MM.1S (cell line): ENCODE data around the gene SAFB2.

ENCODE experiments used
- EZH2 ChIP-seq: fragments of 300-600 bp; sonication (generic); optimal IDR thresholded peaks from 2 replicates; pipeline ENCODE3; 2017; ENCODE audit warnings: low read depth, mild to moderate bottlenecking, antibody characterized with exemption, low read length, mixed read lengths
- TF ChIP-seq, protein P1 (sequence below): fragments of 300-600 bp; sonication (generic); IDR thresholded peaks from 2 replicates; pipeline ENCODE4 v1.5.1; 2016; ENCODE audit warnings: antibody characterized with exemption, low read length, mixed read lengths

DNA sequence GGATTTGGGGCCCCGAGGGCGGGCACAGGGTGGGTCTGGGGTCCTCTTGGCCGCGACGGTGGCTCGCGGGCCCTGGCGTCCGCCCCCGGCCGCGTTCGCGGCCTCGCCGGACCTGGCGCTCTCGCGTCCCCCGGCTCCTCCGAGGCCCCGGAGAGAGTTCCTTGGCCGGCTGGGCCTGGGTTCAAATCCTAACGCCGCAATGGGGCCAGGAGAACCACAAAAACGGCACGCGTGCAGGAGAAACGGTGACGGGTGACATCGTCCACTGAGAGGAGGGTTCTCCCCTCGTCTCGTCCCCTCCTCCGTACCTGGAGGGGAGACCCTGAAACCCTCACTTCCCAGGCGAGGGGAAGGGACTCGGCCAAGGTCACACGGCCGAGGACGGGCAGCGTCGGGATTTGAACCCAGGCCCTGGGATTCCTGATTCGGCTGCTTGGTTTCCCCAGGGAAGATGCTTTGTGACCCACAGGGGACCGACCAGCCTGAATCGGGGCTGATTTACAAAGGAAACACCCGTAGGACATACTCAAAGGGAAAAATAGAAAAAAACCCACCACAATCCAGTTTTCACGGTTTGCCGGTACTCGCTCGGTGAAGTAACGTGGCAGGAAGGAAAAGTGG is 931 bp upstream of the SAFB2 start:
- TF ChIP-seq, protein P1, sequence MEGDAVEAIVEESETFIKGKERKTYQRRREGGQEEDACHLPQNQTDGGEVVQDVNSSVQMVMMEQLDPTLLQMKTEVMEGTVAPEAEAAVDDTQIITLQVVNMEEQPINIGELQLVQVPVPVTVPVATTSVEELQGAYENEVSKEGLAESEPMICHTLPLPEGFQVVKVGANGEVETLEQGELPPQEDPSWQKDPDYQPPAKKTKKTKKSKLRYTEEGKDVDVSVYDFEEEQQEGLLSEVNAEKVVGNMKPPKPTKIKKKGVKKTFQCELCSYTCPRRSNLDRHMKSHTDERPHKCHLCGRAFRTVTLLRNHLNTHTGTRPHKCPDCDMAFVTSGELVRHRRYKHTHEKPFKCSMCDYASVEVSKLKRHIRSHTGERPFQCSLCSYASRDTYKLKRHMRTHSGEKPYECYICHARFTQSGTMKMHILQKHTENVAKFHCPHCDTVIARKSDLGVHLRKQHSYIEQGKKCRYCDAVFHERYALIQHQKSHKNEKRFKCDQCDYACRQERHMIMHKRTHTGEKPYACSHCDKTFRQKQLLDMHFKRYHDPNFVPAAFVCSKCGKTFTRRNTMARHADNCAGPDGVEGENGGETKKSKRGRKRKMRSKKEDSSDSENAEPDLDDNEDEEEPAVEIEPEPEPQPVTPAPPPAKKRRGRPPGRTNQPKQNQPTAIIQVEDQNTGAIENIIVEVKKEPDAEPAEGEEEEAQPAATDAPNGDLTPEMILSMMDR: no peak
- TF ChIP-seq EZH2: no peak
